H1 (cell line): ENCODE measurements around the gene MIPEP. TPM values are rescaled to one million over a fixed set of nuclear protein-coding genes. Genes with fewer than 3 reads are reported as not detected.

Source experiments
- CTCF ChIA-PET: fragments of 300-600 bp; sonication (Branson Sonifier 250); formaldehyde crosslinking; loops from one replicate; lab custom pipeline; 2021; ENCODE audit not compliant: partially characterized antibody; lab: Charles Lee
- POLR2A ChIA-PET: fragments of 300-600 bp; sonication (Branson Sonifier 250); formaldehyde crosslinking; loops from one replicate; lab custom pipeline; 2021; ENCODE audit warnings: inconsistent platforms; ENCODE audit not compliant: partially characterized antibody; lab: Charles Lee
- DNase-seq, 2 experiments: peaks; one replicate each; pipeline versions ENCODE4 v3.0.0 to v3.0.0-alpha.2; 2010 to 2022; ENCODE audit warnings: low spot score in 2 of 2, low read depth in 1 of 2, mixed read lengths in 1 of 2
- FAIRE-seq: peaks from 2 replicates; lab custom pipeline; 2011; peaks lifted over from hg19 to GRCh38; lab: Jason Lieb, UNC
- H2AFZ ChIP-seq: 2 replicates; pipeline ENCODE4 v1.8.1; 2012; ENCODE audit warnings: low read length, inconsistent platforms
- H2AK5ac ChIP-seq: 2 replicates; pipeline ENCODE4 v1.6.1; 2013; ENCODE audit warnings: low read depth, low read length
- H2BK120ac ChIP-seq: replicated peaks from 2 replicates; pipeline ENCODE3; 2013; ENCODE audit warnings: low read depth, low read length, inconsistent platforms
- H2BK12ac ChIP-seq: 2 replicates; pipeline ENCODE4 v1.6.1; 2013; ENCODE audit warnings: low read depth, low read length
- H2BK15ac ChIP-seq: 2 replicates; pipeline ENCODE4 v1.6.1; 2013; ENCODE audit warnings: low read length
- H2BK20ac ChIP-seq: 2 replicates; pipeline ENCODE4 v1.6.1; 2013; ENCODE audit warnings: low read length
- H2BK5ac ChIP-seq: 2 replicates; pipeline ENCODE4 v1.6.1; 2013; ENCODE audit warnings: low read depth, low read length
- H3K14ac ChIP-seq: 2 replicates; pipeline ENCODE4 v1.6.1; 2013; ENCODE audit warnings: inconsistent platforms; ENCODE audit not compliant: insufficient read length
- H3K18ac ChIP-seq: 2 replicates; pipeline ENCODE4 v1.6.1; 2013; ENCODE audit warnings: low read length; ENCODE audit errors: extremely low read depth
- H3K23ac ChIP-seq: 2 replicates; pipeline ENCODE4 v1.6.1; 2013; ENCODE audit warnings: inconsistent platforms; ENCODE audit not compliant: insufficient read length
- H3K23me2 ChIP-seq: 2 replicates; pipeline ENCODE4 v1.6.1; 2013; ENCODE audit warnings: low read depth, low read length
- H3K27ac ChIP-seq: 2 replicates; pipeline ENCODE4 v1.6.1; 2011; ENCODE audit warnings: low read depth, low read length, inconsistent platforms
- H3K27me3 ChIP-seq, 4 experiments: replicated peaks in 1 of 4; 1 replicate in 1 of 4; 2 replicates in 3 of 4; pipeline versions ENCODE4 v1.6.1 to v1.8.1; 2011 to 2013; ENCODE audit warnings: low read length in 3 of 4, mild to moderate bottlenecking in 3 of 4, inconsistent platforms in 2 of 4, mixed read lengths in 2 of 4, moderate library complexity in 1 of 4; ENCODE audit not compliant: control insufficient read depth in 3 of 4, insufficient read depth in 3 of 4; ENCODE audit errors: extremely low read depth in 1 of 4
- H3K36me3 ChIP-seq, 4 experiments: 2 replicates each; pipeline versions ENCODE4 v1.6.1 to v1.8.1; 2011 to 2013; ENCODE audit warnings: mild to moderate bottlenecking in 4 of 4, low read length in 3 of 4, moderate library complexity in 2 of 4, control low read depth in 1 of 4, inconsistent platforms in 1 of 4; ENCODE audit not compliant: insufficient read depth in 4 of 4, control insufficient read depth in 2 of 4
- H3K4ac ChIP-seq: replicated peaks from 2 replicates; pipeline ENCODE3; 2013; ENCODE audit warnings: low read length, low read depth, mixed read lengths, inconsistent platforms; ENCODE audit not compliant: insufficient read length
- H3K4me1 ChIP-seq, 4 experiments: replicated peaks in 1 of 4; 1 replicate in 1 of 4; 2 replicates in 3 of 4; pipeline versions ENCODE4 v1.6.1 to v1.8.1; 2011 to 2013; ENCODE audit warnings: low read length in 3 of 4, inconsistent platforms in 2 of 4, mixed read lengths in 1 of 4; ENCODE audit not compliant: insufficient read depth in 4 of 4, control insufficient read depth in 3 of 4
- H3K4me2 ChIP-seq, 2 experiments: 2 replicates each; pipeline versions ENCODE4 v1.6.1 to v1.8.1; 2011 to 2013; ENCODE audit warnings: low read depth in 2 of 2, low read length in 2 of 2, control low read depth in 1 of 2, inconsistent platforms in 1 of 2, mild to moderate bottlenecking in 1 of 2; ENCODE audit not compliant: insufficient read depth in 1 of 2
- H3K4me3 ChIP-seq, 4 experiments: fragments of 200-600, 300-600 bp in 1 of 4; sonication (generic), shearing (Covaris generic), sonication (Bioruptor Twin) in 1 of 4; 2 replicates each; pipeline versions ENCODE4 v1.5.1 to v1.8.1; 2011 to 2016; ENCODE audit warnings: low read length in 4 of 4, low read depth in 3 of 4, control low read depth in 2 of 4, inconsistent platforms in 2 of 4, mild to moderate bottlenecking in 2 of 4, mixed read lengths in 1 of 4, moderate library complexity in 1 of 4; ENCODE audit not compliant: insufficient read depth in 2 of 4; ENCODE audit errors: extremely low read depth in 1 of 4
- H3K56ac ChIP-seq: replicated peaks from 2 replicates; pipeline ENCODE3; 2013; ENCODE audit warnings: low read depth, mild to moderate bottlenecking, mixed read lengths, low read length, inconsistent platforms; ENCODE audit not compliant: insufficient read length
- H3K79me1 ChIP-seq: 2 replicates; pipeline ENCODE4 v1.6.1; 2013; ENCODE audit warnings: low read depth, low read length, control low read depth
- H3K79me2 ChIP-seq, 2 experiments: 2 replicates each; pipeline versions ENCODE4 v1.6.1 to v1.8.1; 2012 to 2013; ENCODE audit warnings: low read length in 2 of 2, mild to moderate bottlenecking in 2 of 2, inconsistent platforms in 1 of 2; ENCODE audit not compliant: insufficient read depth in 2 of 2, control insufficient read depth in 1 of 2
- H3K9ac ChIP-seq, 4 experiments: replicated peaks in 1 of 4; 1 replicate in 1 of 4; 2 replicates in 3 of 4; pipeline versions ENCODE4 v1.6.1 to v1.8.1; 2011 to 2013; ENCODE audit warnings: low read depth in 3 of 4, low read length in 3 of 4, control low read depth in 2 of 4, mild to moderate bottlenecking in 2 of 4, moderate library complexity in 2 of 4, inconsistent platforms in 1 of 4; ENCODE audit errors: extremely low read depth in 1 of 4
- H3K9me3 ChIP-seq, 2 experiments: 2 replicates each; pipeline versions ENCODE4 v1.6.1 to v1.8.1; 2012 to 2013; ENCODE audit warnings: mild to moderate bottlenecking in 2 of 2, moderate library complexity in 2 of 2, control low read depth in 1 of 2, inconsistent platforms in 1 of 2, low read depth in 1 of 2, low read length in 1 of 2, mixed read lengths in 1 of 2; ENCODE audit not compliant: insufficient read depth in 2 of 2
- H4K20me1 ChIP-seq, 2 experiments: replicated peaks in 1 of 2; 2 replicates each; pipeline versions ENCODE3 to v1.8.1; 2011 to 2013; ENCODE audit warnings: inconsistent platforms in 2 of 2, low read length in 2 of 2, mild to moderate bottlenecking in 1 of 2; ENCODE audit not compliant: insufficient read depth in 2 of 2, control insufficient read depth in 1 of 2
- H4K5ac ChIP-seq: 2 replicates; pipeline ENCODE4 v1.6.1; 2013; ENCODE audit warnings: low read length, low read depth, mixed read lengths, inconsistent platforms; ENCODE audit not compliant: insufficient read length
- H4K8ac ChIP-seq: 2 replicates; pipeline ENCODE4 v1.8.0; 2013; ENCODE audit warnings: mild to moderate bottlenecking, moderate library complexity, low read length, inconsistent platforms; ENCODE audit not compliant: insufficient read depth; ENCODE audit errors: extremely low read depth
- H4K91ac ChIP-seq: replicated peaks from 2 replicates; pipeline ENCODE3; 2013; ENCODE audit warnings: low read length, mixed read lengths, inconsistent platforms; ENCODE audit not compliant: insufficient read length
- ATF3 ChIP-seq: IDR thresholded peaks from 2 replicates; pipeline ENCODE4 v1.6.1; 2011; ENCODE audit warnings: low read depth, mild to moderate bottlenecking, low read length; ENCODE audit not compliant: insufficient read depth
- GABPA ChIP-seq: IDR thresholded peaks from 2 replicates; pipeline ENCODE4 v1.6.1; 2011; ENCODE audit warnings: mild to moderate bottlenecking, low read length, moderate library complexity, borderline replicate concordance; ENCODE audit not compliant: insufficient read depth
- POLR2A ChIP-seq, 2 experiments: IDR thresholded peaks; 1 replicate in 1 of 2; 2 replicates in 1 of 2; pipeline ENCODE4 v1.6.1; 2011; ENCODE audit warnings: low read depth in 2 of 2, low read length in 2 of 2, mild to moderate bottlenecking in 2 of 2; ENCODE audit errors: control extremely low read depth in 1 of 2
- RBBP5 ChIP-seq: IDR thresholded peaks from 2 replicates; pipeline ENCODE4 v1.7.1; 2012; ENCODE audit warnings: low read depth, mild to moderate bottlenecking, inconsistent platforms, low read length, moderate library complexity, borderline replicate concordance
- WGBS, 2 experiments: shearing (Covaris generic) in 1 of 2; methylation state at CpG; one replicate each; pipeline versions ENCODE4 v1.1.6 to v1.1.7; 2013 to 2015; ENCODE audit warnings: low lambda C conversion rate in 2 of 2, mixed read lengths in 2 of 2, inconsistent platforms in 1 of 2, low coverage in 1 of 2, missing lambda C conversion rate in 1 of 2; ENCODE audit not compliant: insufficient replicate concordance in 2 of 2, insufficient coverage in 1 of 2, insufficient read length in 1 of 2; ENCODE audit errors: extremely low coverage in 1 of 2, missing lambda C conversion rate in 1 of 2; 5-methylcytosine and 5-hydroxymethylcytosine counted together
- polyA plus RNA-seq, 7 experiments: library from polyadenylated mRNA; depleted of rRNA in 3 of 7; stranded (reverse) in 5 of 7; unstranded in 2 of 7; fragments of >200 nt in 5 of 7; fragments of 200-250 nt in 2 of 7; gene quantifications; 1 replicate in 5 of 7; 2 replicates in 1 of 7; 4 replicates in 1 of 7; pipeline versions ENCODE4 v1.2.1 to v1.2.3, GENCODE V29; 2011 to 2013; ENCODE audit warnings: missing spikeins in 2 of 7, mixed read lengths in 2 of 7
- total RNA-seq: library from RNA; stranded (reverse); fragmentation: NEBNext Ultra II Directional; extraction: Animal tissue kit (Norgen Biotek cat#: 25700); gene quantifications from 2 replicates; pipeline ENCODE4 v1.2.1, GENCODE V29; 2021

Gene MIPEP
- total and polyA plus RNA-seq, 2 of the 8 experiments (the other 6 are each of a cell fraction or from before 2014, with no cell fraction given): 24.0 to 24.2 TPM

DNA sequence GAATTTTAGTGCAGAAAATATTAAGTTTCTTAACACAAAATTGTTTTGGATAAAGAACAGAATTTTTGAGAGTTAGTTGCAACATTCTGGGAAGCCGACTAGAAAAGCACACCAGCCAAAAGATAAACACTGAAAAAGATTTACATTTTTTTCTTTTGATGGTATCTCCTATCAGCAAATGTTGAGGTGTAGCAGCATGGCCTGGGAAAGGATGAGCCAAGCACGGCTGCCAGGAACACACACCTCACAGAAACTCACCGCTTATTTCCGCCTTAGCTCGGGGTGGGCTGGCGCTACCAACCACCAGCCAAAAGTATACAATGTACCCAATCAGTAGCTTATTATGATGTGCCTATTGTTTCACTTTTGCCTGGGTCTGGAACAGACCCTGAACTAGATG, 134.7 kb downstream of the MIPEP start:
- Histone ChIP-seq H4K91ac (no peak overlapping the region), H4K8ac (no peak overlapping the region; the same call in 1 of the 2 replicates), H2AFZ (no peak overlapping the region), H3K4me2 (no peak overlapping the region), H4K20me1 (no peaks in the 10 kb centered on the region), H2BK5ac (no peak overlapping the region), H3K23me2 (no peaks in the 10 kb centered on the region), H4K5ac (no peak overlapping the region), H3K36me3 (no peaks in the 10 kb centered on the region; a peak in 1 of 8 replicates), H3K9ac (no peak overlapping the region), H3K27ac (no peak overlapping the region), H3K79me2 (no peaks in the 10 kb centered on the region), H2BK12ac (no peak overlapping the region), H2BK15ac (no peak overlapping the region), H3K18ac (no peak overlapping the region), H2BK20ac (no peak overlapping the region), H2BK120ac (no peak overlapping the region), H3K14ac (no peak overlapping the region), H3K79me1 (no peaks in the 10 kb centered on the region), H3K4me1 (peaks cover 0 to 4% (median 3%) of the 10 kb centered on the region in 4 experiments; a peak in 6 of 7 replicates), H3K27me3 (no peaks in the 10 kb centered on the region), H3K4me3 (no peak overlapping the region), H3K23ac (no peak overlapping the region), H2AK5ac (no peak overlapping the region), H3K56ac (no peak overlapping the region), H3K9me3 (no peaks in the 10 kb centered on the region), H3K4ac (no peak overlapping the region)
- no peak for FAIRE-seq
- CTCF ChIA-PET: interaction anchor here (1.0 to 1.3 kb wide), 2 partner anchors 14 to 28 kb away, joined by 3 to 6 read pairs; no protein-coding TSS in a partner anchor
- DNase-seq: no peak
- POLR2A ChIA-PET: no interaction called here
- no peak for TF ChIP-seq ATF3
- no peak for TF ChIP-seq POLR2A (IDR thresholded peaks at IDR 0.05; ENCODE audit: control extremely low read depth in 1 of 2, low read depth in 2 of 2, low read length in 2 of 2)
- no peak for TF ChIP-seq RBBP5
- no peak for TF ChIP-seq GABPA
- WGBS, 2 experiments: 94% methylated on average over 6 of the region's 6 CpGs; no CpG with 5 or more reads in 1 of the 2 experiments
